ENCODE measurements around the gene MGP.
A peak's percentile ranks its signal among the peaks of the same experiment; 100 is the strongest.

MGP gene

DNA sequence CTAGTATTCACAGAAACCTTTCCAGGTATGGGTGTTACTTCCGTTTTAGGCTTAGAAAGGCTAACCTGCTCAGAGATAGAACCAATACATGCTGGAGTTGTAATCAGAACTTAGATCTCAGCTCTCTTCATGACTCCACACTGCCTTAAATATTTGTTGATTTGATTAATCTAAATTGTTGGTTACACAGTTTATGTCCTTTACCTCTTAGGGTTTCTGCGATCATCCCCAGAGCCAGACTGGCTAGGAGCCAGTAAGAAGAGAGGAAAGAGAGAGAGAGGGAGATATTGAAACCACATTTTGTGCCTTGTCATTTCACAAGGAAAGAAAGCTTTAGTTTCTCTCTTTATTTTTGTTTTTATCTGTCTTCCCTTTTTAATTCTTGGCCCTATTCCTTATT lies 16.8 kb upstream of the MGP start:
- no peak for DNase-seq (ENCODE audit: low spot score)

DNA sequence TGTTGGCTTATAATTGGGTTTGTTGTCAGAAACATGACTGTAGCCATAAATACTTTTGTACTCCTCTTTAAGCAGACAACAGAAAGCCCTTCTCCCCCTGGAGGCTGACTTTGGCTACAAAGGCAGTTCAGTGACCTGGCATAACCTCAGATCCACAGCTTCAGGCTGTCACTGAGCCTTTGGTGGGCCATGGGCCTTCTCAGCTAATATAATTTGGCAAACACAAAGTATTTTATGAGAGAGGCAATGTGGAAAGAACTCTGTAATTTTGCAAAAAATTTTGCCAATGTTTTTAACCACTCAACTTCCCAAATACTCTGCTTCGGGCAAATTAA lies 15.5 kb upstream of the MGP start:
- no peak for DNase-seq (ENCODE audit: low spot score)

- no peak for DNase-seq (ENCODE audit: low spot score)
These were observed 15.0 kb upstream of the MGP start for GRCh38 chr12:14900521-14901227.

DNA sequence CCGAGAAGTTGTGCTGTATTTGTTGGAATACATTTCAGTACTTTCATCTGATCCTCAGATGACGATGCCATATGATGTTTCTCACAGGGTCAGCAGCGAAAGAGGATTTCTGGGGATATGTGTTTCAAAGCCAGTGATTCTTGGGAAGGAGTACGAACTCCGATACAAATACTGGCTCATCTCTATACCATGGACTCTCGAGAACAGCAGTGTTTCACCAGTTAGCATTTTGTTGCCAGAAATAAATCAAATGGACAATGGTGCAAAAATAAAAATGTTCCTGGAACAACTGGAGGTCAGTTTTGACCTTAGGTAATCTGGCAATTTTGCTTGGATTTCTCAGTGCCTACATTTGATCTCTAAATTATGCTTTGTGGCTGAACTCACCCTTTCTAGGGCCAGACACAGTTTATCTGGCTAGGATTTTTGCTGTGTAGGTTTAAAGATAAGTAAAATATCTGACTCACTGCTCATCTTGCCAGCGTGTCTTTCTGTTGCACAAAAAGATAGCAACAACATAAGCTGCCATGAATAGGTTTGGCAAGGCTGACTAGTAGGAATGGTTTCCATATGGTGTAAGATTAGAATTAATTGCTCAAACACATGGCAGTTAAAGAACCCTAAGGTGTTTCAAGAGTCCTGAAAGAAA lies 11.0 kb upstream of the MGP start:
- DNase-seq (ENCODE audit: low spot score): no peak

GRCh38 chr12:14893506-14894250 lies 8.0 kb upstream of the MGP start:
- DNase-seq (ENCODE audit: low spot score): no peak

DNA sequence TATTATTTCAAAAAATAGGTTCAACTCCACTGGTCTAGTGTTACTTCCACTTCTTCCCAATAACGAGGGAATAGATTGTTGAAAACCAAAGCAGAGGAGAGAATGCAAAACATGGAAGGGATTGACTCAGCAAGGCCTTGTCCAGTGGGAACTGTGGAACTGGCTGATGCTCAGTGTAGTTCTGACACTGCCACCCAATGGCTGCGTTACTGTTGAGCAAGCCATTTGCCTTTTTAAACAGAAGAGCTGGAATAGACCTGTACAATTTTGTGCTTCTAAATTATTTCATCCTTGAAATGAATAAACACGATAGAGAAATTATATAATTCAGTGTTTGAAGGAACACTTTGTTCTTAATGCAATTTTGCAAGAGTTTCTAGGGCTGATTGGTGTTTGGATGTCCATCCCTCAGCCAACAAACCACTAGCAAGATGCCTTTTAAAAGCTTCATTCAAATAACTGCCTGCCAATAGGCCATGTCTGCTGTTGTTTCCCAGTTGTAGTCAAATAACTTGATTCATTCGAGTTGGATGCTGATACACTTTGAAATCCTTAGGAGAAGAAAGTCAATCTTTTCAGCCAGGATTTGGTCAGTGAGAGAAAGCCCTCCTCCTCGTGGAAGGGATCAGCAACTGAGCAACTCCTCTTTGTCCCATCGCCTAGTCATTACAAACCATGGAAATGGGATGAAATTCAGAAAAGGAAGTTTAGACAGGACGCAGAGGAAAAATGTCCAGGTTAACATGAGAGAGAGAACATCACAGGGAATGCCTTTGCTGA lies 7.3 kb upstream of the MGP start:
- no peak for DNase-seq (ENCODE audit: low spot score)

DNA sequence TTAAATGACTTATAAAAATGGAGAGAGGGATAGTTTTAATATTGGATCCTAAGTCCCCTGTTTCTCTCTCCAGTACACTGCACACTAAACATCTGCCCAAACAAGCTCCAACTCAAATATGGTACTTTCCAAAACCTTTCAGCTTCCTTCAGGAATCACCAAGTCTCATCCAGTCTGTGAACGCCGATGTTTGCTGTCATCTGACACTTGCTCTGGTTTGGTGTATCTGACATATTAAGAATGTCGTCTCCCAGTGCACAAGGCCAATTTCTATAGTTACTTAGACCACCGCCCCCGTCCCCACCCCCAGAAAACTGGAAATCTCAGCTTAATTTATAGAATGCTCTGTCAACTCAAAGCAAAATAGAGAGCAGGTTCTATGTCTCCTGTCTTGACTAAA lies 5.0 kb upstream of the MGP start:
- no peak for DNase-seq (ENCODE audit: low spot score)

DNA sequence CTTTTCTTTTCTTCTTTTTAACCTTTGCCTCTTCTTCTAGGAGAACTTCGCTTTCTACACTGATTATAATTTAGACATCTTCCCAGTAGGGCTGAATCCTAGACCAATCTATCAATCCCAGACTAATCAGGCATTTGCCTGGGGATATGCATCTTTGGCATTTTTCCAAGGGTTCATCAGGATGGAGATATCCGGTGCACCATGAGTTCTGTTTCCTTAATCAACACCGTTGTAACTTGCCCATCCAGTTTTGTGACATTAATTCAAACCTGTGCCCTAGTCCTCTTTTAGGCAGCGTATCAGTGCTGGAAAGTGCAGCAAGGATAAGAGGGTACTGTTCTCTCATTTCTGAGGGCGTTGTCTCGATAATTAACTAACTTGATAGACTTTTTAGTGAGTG lies 617 bp upstream of the MGP start:
- DNase-seq (ENCODE audit: low spot score): no peak

- DNase-seq (ENCODE audit: low spot score): peak; percentile 51
These were observed 1.2 kb downstream of the MGP start for GRCh38 chr12:14884458-14884878.

- DNase-seq (ENCODE audit: low spot score): no peak
These were observed 2.0 kb downstream of the MGP start for GRCh38 chr12:14883686-14884085.

- no peak for DNase-seq (ENCODE audit: low spot score)
These were observed 4.7 kb downstream of the MGP start for GRCh38 chr12:14880890-14881453.

DNA sequence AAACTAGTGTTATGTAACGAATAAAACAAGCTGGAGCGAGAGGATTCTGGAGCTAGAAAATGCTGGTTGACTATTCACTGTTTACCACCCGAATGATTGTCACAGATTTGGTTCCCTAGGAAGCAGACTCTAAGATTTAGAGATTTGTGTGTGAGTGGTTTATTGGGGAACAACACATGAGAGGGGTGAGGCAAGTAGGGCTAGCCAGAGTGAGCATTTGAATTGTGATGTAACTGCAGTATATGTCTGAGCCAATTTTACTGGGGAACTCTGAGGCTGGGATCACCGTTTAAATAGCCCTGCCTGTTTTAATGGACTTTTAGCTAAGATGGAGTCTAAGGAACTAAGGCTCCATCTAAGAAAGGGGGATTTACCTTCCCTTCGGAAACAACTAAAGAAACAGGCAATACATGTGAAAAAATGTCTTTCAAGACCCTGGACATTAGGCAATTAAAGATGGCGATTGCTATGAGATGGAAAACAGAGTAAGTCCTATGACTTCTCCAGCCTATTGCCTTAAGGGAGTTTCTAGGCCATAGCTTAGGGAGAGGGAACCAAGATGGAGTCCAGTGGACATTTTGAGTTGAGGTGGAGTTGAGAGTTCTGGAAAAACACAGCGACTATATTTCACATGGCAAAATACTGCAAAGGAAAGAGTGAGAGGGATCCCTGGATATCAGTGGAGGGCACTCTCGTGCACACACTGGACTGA lies 6.3 kb downstream of the MGP start:
- no peak for DNase-seq (ENCODE audit: low spot score)

DNA sequence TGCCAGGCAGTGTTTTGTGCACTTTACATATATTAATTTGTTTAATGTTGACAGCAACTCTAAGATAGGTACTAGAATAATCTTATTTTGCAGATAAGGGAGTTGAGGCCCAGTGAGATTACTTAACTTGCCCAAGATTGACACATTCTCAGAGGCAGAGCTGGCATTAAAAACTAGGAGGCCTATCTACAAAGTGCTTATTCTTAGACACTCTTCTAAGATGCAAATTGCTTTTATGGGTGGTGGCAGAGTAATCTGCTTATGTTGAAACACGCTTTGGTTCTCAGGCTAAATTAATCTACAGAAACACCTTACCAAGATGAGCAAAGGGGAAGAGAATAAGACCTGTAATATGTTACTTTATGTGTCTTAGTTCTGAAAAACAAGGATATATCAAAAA lies 7.2 kb downstream of the MGP start:
- DNase-seq (ENCODE audit: low spot score): no peak

DNA sequence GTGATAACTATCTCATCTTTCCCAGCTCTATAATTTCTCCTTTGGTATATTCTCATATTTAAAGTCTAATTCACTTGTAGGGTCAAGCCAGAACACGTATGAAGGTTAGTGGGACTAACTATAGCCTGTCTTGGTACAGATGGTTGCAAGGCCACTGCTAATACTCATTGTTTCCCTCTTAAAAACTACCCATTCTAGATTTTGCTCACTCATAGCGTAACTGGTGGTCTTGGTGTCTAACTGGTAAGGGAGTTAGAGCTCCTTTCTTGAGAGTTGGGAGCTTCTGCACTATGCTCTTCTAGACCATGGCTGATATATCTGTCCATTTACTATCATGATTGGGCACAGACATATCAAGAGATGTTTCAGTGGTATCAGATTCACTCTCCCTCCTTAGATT lies 8.8 kb downstream of the MGP start:
- DNase-seq (ENCODE audit: low spot score): no peak

GRCh38 chr12:14874882-14875281 lies 10.8 kb downstream of the MGP start:
- DNase-seq (ENCODE audit: low spot score): no peak

GRCh38 chr12:14873440-14874185 lies 12.0 kb downstream of the MGP start:
- DNase-seq (ENCODE audit: low spot score): no peak

DNA sequence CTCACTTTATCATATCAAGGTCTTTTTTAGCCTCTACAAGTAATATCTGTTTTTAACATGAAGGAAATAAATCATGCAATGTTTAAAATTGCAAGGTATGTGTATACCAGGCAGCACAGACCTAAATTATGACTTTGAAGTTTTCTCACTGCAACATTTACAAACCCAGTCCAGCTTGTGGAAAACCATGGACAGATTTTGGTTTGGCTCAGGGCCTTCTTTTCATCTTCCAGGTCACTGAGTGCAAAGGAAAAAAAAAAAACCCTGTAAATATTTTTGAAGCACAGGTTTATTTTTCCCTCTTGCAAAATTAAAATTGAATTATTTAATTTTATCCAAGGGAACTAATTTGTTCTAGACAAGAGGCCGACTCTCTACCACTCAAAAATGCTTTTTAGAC lies 13.8 kb downstream of the MGP start:
- no peak for DNase-seq (ENCODE audit: low spot score)

DNA sequence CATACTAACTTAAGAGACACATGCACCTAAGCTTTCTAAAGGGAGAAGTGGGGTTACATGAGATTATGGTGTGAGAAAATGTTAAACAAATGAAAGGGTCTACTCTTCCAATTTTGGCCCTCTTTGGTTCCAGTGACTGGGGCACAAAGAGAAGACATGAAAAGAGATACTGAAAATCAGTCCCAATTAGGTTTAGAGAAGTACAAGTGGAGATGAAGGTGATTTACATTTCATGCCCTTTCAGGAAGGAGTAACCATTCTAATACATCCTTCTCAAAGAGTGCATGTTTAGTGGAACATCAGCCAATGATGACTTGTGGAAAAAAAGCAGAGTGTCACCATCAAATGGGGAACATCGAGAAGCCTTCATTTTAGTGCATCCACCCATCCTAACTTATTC lies 14.4 kb downstream of the MGP start:
- DNase-seq (ENCODE audit: low spot score): no peak

DNA sequence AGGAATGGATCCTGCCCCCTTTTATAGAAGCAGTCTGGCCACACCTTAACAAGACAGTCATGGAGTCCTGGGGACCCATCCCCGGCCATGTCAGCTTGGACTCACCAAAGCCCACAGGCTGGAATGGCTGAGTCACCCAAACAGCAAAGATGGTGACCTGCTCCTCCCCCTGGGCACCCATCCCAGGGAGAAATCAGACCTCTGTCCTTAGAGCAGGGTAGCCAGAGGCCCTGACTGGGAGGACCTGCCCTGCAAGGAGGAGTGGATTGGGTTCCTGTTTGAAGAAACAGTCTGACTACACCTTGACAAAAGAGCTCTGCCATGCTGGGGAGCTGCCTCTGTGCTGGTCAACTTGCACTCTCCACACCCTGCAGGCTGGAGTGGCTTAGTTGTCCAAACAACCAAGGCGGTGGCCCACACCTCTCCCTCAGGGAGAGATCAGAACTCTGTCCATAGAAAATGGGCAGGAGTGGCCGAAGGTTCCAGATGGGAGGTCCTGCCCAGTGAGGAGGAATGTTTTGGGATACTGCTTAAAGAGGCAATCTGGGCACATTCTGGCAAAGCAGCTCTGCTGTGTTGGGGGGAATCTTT lies 16.6 kb downstream of the MGP start:
- no peak for DNase-seq (ENCODE audit: low spot score)

- DNase-seq (ENCODE audit: low spot score): no peak
These were observed 25.2 kb downstream of the MGP start for GRCh38 chr12:14860490-14860889.

- DNase-seq (ENCODE audit: low spot score): no peak
These were observed 27.1 kb downstream of the MGP start for GRCh38 chr12:14858513-14858912.

Data from activated CD4-positive, alpha-beta T cell treated with anti-CD3 and anti-CD28 coated beads, Interleukin-2, Interleukin-4, amounts not matched to agents 100 ng/mL and 50 ng/mL, durations not matched to agents 16 hours and 8 hours (primary cell).